NCI-H526 treated with DMSO at 0.1 percent for 48 hours (cell line): ENCODE data around the gene PSTPIP1.
A peak's percentile ranks its signal among the peaks of the same experiment; 100 is the strongest.

Source experiments
- DNase-seq: peaks from one replicate; lab custom pipeline; 2025; lab: John Stamatoyannopoulos, UW

PSTPIP1 gene

GRCh38 chr15:76978522-76979330 is 16.2 kb upstream of the PSTPIP1 start:
- no peak for DNase-seq

GRCh38 chr15:76979331-76979925 is 15.5 kb upstream of the PSTPIP1 start:
- no peak for DNase-seq

DNA sequence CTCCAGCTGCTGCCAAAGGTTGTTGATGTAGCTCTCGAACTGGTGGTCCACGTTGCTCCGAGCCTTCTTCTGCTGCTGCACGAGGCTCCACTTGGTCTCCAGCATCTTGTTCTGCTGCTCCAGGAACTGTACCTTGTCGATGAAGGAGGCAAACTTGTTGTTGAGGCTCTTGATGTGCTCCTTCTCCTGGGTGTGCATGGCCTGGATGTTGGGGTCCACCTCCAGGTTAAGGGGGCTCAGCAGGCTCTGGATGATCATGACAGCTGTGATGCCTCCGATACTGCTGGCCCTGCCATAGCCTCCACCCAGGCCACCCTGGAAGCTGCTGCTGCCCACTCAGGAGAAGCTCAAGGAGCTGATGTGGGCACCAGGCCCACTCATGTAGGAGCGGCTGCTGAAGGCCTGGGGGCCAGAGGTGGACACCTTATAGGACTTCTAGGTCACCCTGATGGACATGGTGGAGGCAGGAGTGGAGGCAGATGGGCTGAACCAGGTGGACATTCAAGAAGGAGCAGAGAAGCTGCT is 14.9 kb upstream of the PSTPIP1 start:
- DNase-seq = no peak

GRCh38 chr15:76982356-76982755 is 12.6 kb upstream of the PSTPIP1 start:
- no peak for DNase-seq

GRCh38 chr15:76982756-76983155 is 12.2 kb upstream of the PSTPIP1 start:
- DNase-seq = no peak

DNA sequence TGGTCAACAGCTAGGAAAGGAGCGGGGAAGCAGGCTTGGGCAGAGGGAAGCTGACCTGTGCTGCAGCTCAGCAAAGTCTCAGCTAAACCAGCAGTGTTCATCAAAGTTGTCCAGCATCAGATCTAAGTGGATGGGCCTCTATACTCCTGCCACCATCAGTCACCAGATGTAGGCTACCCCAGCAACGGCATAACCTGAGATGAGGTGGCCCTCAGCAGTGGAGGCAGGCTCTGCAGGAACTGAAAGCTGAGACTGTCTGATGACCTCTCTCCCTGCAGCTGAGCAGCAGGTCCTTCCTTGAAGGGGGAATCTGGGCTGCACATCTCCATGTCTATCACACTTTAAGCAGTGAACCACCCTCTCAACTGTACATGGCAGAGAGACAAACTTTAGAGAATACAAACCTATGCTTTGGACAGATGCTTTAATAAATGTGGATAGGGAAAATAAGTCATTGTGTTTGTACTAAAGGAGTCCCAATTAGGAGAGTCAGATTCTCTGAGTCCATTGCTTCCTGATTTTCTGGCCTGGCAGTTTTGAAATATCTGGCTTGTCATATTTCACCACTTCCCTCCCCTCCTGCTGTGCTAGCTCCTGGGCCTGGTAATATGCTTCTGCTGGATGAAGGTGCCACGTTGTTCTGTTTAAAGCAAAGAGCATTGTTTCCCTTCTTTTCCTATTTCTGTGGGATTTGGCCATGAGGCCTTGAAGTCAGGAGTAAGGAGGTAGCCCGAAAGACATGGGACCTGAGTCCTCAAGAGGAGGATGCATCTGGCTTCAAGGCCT is 11.1 kb upstream of the PSTPIP1 start:
- no peak for DNase-seq

DNA sequence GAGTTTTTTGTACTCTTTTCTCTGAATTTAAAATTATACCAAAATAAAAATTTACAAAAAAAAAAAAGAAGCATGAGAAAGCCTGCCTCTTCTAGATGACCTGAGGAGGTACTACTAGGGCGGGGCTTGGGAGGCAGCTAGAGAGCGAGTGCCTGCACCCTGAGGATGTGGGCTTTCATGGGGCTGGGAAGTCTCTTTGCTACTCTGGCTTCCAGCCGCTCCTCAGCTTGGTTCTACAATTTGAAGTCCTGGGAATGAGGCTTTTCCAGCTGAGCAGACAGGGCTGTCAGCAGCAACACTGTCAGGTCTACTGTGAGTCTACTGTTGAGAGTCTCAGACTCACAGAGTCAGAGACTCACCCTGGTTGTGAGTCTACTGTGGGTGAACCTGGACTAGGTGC is 8.2 kb upstream of the PSTPIP1 start:
- no peak for DNase-seq

- DNase-seq = no peak
Measured at GRCh38 chr15:76987276-76987675, 7.7 kb upstream of the PSTPIP1 start.

- no peak for DNase-seq
Measured at GRCh38 chr15:76987896-76988860, 6.7 kb upstream of the PSTPIP1 start.

DNA sequence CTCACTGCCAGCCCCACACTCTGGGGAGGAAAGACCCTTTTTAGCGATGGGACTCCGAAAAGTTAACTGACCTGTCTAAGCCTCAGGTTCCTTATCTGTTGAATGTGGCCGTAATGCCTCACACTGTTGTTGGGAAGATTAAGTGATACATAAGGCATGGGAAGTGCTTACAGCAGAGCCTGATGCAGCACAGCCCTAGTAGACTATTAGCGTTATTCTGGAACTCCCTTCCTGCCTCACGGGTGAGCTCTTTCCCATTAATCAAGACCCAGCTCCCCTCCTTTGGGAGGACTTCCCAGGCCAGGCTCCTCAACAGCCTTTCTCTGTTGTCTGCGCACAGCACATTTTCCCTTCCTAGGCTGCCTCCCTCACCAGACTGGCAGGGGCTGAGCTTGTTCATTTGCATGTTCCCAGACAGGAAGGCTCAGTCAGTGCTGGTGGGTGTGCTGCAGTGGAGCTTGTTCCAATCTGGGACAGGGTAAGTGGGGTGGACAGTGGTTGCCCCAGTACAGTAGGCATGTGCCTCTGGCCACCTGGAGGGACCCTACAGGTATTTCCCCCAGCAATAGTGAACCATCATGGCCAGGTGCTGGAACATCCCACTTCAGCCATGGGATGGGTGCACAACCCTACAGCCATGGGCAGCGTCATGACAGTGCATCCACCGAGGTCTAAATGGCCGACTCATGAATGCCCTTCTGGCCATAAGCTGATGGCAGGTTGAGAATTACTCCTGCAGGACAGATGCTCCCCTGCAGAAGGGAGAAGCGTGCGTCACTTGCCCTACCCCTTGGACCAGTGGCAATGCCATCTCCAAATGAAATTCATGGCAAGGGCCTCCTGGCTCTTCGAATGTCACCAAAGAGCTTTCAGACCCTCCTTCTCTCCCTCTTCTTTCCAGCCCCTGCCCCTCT is 5.8 kb upstream of the PSTPIP1 start:
- DNase-seq = peak; percentile 39

DNA sequence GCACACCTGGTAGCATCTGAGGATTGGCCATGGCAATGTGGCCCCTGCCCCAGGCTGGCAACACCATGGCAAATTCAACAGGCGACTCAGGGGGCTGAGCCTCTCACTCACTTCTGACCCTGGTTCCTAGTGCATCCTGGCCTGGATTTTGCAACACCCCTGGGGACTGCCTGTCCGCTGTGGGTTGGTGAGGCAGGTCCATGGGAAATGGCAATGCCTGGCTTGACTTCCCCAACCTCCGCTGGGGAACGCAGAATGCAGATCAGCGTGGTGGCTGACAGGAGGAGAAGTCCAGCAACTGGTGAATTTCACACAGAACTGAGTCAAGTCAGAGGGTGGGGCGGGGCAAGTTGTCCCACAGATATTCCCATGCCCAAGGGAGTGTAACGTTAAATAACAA is 3.9 kb upstream of the PSTPIP1 start:
- DNase-seq = no peak

DNA sequence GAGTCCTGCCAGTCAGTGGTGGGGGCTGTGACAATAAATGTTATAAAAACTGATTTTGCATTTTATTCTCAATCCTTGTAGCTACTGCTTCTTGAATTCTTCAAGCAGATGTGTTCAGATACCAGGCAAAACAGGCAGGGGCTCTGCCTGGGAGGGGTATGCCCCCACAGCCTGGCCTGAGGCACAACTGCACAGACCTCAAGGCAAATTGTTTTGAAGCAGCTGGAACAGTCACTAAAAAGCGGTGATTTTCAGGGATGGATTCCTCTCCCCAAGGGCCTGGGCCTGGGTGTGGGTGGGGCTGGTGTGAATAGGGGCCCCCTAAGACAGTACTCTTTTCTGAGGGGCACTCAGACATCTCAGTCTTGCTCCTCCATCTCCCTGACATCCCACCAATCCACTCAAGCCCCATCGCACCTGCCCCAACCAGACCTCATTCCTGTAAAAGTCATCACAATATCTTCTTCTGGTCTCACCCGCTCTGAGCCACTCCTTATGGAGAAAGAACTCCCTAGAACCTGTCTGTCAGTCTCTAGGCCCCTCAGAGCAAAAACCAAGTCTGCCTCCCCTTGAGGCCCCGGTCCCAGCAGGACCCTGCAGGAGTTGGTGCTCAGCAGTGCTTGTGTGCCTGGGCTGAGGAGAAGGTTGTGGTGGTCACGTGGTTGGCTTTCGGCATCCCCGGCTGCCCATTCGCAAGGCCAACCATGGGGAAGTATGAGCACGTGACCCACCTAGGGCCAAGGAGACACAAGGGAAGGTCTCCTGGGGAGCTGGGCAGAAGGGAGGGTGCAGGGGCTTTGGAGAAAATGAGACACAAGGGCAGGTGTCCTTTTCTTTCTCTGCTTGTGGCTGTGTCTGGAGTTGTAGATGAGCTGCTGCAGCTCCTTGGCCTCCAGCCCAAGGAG is 2.9 kb upstream of the PSTPIP1 start:
- DNase-seq = no peak

DNA sequence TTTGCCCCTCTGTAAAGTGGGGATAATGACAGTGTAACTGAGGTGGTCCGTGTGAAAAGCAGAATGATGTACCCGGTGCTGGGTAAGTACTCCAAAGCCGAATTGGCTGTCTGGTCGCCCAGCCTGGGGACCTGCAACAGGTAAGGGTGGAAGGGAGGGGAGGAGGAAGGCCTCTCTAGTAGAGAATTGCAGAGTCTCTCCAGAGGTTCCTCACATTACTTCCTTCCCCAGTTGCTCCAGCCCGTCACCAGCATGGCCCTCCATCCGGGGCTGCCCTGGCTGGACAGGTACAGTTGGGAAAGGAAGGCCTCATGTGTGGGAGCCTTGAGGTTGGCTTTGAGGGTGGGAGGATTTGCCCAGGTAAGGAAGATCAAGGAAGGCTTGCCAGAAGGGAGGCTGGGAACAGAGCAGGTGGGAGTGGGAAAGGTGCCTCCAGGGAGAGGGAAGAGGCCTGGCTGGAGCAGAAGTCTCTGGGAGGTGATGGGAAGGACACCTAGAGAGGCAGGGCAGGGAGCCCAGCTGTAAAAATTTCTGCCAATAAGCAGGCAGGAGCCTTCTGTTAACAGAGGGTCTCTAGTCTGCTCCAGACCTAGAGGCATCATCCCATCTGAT is 1.7 kb upstream of the PSTPIP1 start:
- DNase-seq = no peak

DNA sequence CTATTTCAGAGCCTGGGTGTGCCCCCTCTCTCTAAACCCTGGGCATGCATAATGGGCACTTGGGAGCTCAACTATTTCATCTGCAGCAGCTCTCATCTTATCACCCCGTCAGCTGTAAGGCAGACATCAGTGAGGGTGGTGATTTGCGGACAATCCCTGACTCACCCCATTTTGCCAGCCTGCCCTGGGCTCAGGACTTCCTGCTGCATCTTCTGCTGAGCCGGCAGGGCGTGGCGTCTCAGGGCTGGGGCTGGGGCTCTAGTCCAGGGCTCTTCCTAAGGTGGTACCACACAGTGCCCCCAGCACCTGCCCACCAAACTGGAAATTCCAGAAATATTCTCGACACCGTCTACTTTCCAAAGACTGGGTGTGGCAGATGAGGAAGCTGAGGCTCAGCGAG is 925 bp upstream of the PSTPIP1 start:
- DNase-seq = no peak

- DNase-seq = no peak
Measured at GRCh38 chr15:76994496-76994895, 430 bp upstream of the PSTPIP1 start.

GRCh38 chr15:76996076-76996525 is 1.2 kb downstream of the PSTPIP1 start:
- DNase-seq = no peak

DNA sequence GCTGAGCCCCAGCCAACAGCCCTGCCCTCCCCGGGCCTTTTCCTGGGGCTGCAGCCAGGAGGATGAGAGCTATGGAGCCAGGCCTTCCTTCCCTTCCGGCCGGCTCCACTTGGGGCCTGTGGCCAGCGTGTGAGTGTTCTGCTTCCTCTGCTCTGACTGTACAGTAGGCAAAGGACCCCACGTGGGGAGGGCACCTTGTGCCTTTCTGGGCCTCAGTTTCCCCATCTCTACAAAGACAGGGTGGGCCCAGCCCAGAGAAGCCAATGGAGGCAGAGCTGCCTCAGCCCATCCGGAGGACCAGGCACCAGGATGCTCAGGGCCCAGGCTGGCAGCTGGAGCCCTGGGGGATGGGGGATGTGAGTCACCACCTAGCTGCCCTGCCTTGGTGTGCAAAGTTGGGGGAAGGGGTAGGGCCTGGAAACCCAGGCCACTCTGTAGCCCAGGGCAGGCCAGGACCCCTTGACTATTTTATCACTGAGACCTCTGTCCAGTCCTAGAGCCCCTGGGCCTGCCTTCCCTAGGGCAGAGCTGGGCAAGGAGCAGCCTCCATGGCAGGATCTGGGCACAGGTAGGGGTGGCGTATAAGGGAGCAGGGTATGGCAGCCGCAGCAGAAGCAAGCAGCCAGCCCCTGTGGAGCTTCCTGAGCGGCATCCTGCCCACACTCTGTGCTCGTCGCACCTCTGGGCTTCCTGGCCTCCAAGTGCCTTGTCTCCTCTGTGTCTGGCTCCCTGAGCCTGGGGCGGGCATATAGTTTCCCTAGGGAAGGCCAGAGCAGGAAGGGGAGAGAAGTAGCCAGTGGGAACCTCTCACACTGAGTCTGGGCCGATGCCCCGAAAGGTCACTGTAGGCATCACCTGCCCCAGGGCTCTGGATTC is 1.8 kb downstream of the PSTPIP1 start:
- no peak for DNase-seq
